Umbilical cord (tissue), 2 donors: ENCODE data around the gene SLC8A2. TPM values are rescaled to one million over a fixed set of nuclear protein-coding genes. Genes with fewer than 3 reads are reported as not detected.
"Not testable (repeated sequence)": the region's sequence is repeated elsewhere in the genome, so short reads cannot be mapped to it uniquely, and the experiment has no call there.

Source experiments
- DNase-seq: peaks from one replicate; pipeline ENCODE4 v3.0.0-alpha.2; 2015; ENCODE audit warnings: low spot score
- total RNA-seq: library from RNA; depleted of rRNA; stranded (reverse); fragments of >200 nt; gene quantifications from one replicate; pipeline ENCODE4 v1.2.3, GENCODE V29; 2014; ENCODE audit warnings: low replicate concordance; ENCODE audit not compliant: insufficient read depth

Gene SLC8A2
- total RNA-seq, 1 donor from 2014 or later, result 4.8 TPM

DNA sequence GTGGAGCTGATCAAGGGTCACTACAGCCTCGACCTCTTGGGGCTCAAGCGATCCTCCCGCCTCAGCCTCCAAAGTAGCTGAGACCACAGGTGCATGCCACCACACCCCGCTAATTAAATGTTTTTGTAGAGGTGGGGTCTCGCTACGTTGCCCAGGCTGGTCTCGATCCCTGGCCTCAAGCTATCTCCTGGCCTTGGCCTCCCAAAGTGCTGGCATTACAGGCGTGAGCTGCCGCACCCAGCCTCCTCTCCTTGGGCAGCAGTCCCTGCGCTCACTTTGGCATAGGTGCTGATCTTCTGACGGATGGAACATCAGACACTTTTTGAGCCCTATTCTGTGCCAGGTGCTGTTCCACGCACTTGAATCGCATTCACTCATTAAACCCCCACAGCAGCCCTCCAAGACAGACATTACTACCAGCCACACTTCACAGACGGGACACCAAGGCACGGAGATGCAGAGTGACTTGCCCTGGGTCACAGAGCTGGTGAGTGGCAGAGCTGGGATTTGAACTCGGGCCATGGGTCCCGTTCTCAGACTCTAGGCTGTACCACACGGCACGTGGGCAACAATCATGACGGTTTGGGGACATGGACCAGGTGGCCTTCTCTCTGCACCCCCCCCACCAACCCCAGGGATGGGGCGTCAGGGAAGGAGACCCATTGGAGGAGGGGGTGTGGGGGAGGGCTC lies 55.6 kb downstream of the SLC8A2 start:
- no peak for DNase-seq

DNA sequence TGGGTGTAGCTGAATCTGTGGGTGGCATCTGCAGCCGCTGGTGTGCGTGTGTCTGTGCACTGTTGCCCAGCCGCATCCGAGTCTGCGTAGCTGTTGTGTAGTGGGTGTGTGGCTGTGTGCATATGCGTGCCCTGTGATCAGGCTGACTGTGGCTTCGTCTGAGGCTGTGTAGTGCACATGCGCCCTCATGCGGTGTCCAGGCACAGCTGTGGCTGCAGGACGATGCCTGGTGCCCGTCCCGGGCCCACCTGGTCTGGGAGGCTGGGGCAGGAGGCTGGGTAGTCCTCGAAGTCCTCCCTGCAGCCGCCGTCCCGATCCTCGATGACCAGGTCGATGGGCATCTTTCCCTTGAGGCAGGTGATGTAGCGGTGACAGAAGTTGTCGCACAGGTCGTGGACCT lies 57.2 kb downstream of the SLC8A2 start:
- DNase-seq, result no peak

DNA sequence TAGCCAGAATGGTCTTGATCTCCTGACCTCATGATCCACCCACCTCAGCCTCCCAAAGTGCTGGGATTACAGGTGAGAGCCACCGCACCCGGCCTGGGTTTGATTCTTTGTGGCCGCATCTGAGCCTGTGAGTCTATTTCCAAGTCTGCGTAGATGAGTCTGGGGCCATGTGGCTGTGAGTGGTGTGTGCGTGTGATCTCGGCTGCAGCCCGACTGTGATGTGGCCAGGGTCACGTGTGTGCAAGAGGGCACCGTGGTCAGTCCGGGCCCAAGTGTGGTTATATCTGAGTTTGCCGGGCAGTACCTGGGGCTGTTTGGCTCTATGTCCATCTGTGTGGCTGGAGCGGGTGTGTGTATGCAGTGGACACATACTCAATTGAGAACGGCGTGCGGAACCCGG lies 57.8 kb downstream of the SLC8A2 start:
- no peak for DNase-seq

DNA sequence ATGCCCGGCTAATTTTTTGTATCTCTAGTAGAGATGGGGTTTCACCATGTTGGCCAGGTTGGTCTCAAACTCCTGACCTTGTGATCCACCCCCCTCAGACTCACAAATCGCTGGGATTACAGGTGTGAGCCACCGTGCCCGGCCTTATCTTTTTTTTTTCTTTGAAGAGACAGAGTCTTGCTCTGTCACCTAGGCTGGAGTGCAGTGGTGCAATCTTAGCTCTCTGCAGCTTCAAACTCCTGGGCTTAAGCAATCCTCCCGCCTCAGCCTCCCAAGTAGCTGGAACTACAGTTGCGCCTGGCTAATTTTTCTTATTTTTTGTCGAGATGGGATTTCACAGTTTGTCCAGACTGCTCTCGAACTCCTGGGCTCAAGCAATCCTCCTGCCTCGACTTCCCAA lies 60.0 kb downstream of the SLC8A2 start:
- DNase-seq, result not testable (repeated sequence)

DNA sequence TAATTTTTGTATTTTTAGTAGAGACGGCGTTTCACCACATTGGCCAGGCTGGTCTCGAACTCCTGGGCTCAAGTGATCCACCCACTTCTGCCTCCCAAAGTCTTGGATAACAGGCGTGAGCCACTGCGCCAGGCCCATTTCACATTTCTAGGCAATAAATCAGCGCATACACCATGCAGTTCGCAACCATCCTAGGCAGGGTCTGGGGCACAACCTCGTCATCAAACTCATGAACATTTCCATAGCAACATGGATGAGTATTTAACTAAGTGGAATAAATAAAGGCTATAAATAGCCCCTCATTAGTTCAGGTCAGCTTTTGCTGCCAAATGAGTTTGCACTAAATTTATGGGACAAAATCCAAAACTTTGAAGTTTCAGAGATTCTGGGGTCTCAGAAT lies 60.6 kb downstream of the SLC8A2 start:
- DNase-seq, result no peak

DNA sequence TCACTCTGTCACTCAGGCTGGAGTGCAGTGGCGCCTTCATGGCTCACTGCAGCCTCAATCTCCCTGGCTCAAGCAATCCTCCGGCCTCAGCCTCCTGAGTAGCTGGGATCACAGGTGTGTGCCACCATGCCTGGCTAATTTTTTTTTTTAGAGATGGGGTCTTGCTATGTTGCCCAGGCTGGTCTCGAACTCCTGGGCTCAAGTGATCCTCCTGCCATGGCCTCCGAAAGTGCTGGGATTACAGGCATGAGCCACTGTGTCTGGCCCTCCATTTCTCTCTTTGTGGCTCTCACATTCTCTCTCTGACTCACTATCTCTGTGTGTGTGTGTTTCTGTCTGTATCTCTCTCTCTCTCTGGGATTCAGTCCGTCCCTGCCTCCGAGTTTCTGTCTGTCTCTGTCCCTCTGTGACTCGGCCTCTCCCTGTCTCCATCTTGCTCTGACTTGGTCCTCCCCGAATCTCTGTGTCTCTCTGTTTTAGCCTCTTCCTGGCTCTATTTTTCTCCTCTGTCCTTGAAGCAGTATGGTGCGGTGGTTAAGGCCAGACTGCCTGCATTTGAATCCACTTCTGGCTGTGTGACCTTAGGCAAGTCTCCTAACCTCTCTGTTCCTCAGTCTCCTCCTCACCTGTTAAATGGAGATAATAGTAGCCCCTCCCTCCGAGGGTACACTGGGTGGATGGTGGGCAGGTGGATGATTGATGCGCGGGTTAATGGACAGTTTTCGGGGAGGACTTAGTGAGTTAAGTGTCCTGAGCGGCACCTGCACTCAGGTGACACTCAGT lies 63.3 kb downstream of the SLC8A2 start:
- no peak for DNase-seq

DNA sequence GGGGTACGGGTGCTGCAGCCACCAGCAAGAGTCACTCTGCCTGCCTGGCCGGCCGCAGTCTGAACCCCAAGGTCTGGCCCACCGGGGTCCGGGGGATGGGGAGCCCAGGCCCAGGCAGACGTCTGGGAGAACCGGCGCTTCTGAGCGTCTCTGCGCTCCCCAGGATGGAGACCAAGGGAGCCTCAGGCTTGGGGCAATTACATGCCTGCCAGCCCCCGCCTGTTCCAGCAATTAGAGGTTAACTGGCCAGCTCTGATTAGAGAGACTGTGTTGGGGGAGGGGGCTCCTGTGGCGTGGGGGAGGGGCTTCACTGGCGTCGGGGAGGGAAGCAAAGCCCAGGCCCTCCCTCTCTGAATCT lies 64.3 kb downstream of the SLC8A2 start:
- no peak for DNase-seq

DNA sequence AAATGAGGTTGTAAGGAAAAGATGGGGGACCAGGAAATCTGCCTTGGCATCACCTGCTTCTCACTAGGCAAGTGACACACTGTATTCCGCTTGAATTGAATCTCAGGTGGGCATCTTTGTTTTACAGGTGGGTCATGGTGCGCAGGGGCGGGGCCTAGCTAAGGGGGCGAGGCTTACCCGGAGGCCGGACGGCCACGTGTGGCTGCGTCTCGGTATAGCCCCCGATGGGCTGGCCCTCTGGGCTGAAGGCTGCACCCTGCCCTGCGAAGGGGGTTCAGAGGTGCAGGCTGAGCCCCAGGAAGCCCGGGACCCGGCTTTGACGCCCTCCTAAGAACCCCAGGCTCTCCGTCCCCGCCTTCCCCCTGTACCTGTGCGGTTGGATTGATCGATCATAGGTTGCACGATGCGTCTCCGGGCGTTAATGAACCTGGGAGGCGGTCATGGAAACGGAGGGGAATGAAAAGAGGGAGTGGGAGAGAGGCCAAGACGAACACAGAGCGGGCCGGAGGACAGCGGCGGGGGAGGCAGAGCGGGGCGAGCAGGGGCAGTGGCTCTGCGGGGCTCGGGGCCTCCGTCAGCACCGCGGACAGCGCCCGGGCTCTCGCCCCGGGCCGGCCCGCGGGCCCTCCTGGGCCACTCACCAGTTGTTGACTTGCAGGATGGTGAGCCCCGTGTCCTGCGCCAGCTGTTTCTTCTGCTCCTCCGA lies 64.8 kb downstream of the SLC8A2 start:
- no peak for DNase-seq

DNA sequence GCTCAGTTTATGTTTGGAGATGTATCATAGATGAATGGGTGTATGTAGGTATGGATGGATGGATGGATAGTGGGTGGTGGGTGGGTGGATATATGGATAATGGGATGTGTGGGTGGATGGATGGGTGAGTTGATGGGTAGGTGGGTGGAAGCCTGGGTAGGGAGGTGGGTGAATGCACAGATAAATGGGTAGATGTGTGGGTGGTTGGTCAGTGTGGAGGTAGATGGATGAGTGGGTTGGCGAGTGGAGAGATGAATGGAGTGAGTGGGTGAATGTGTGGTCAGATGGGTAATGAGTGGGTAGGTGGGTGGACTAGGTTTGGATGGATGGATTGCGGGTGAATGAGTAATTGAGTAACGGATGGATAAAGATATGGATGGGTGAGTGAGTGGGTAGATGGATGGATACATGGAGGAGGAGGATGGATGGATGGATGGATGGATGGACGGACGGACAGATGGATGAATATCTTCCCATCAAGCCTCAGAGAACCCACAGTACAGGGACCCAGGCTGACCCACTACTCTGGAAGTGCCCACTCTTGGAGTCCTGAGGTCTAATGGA lies 65.8 kb downstream of the SLC8A2 start:
- DNase-seq, result no peak

DNA sequence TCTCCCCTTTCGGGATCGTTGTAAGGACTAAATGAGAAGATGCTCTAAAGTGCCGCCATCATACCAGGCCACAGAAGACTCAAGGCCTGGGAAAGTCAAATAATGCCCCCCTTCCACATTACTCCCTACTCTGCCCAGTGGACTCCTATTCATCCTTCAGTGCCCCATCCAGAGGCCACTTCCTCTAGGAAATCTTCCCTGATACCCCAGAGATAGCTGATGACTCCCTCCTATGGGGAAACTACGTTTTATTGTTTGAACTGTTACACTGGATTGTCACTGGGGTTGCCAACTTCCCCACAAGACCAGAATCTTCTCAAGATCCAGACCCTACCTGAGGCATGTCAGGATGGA lies 66.5 kb downstream of the SLC8A2 start:
- no peak for DNase-seq

DNA sequence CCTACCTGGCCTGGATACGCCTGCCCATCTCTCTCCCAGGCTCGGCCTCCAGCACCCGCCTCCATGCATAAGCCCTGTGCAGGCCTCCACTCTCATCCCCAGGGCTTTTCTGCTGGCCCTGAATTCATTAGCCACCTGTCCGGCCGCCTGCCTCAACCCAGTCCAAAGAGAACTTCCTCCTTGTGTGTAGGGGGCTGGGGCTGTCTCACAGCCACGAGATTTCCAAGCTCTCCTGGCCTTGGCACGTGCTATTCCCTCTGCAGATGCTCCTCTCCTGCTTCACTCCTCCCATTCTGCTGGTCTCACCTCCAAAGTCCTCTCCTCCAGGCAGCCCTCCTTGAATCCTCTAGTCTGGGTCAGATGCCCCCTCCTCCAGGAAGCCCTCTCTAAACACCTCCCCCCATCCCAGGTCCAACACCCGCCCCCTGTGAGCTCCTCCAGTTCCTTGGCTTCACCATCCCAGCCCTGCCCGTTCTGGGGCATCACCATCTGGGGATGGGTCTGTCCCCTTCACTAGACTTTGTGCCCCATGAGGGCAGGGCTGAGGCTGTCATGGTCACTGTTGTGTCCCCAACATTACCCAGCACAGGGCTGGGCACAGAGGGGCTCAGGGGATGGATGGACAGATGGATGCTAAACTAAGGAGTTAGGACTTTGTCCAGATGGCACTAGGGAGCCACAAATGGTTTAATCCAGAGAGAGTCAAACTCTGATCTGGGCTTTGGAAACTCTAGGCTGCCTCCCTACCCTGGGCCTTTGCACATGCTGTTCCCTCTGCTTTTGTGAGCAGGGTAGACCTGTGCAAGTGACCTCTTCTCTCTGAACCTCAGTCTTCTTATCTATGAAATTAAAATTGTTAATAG lies 67.1 kb downstream of the SLC8A2 start:
- no peak for DNase-seq

DNA sequence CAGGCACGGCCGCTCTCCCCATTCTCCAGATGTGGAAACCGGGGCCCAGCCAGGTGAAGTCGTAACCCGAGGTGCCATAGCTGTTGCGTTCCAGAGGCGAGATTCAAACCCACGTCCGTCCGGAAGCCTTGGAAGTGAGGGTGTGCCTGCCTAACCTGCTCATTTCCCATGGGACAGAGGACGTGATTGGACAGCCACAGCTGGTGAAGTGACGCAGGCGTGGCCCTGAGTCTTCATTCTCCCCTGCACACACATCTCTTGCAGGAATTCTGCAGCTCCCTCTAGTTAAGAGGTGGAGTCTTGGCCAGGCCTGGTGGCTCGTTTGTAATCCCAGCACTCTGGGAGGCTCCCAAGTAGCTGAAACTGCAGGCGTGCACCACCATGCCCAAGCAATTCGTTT lies 69.2 kb downstream of the SLC8A2 start:
- no peak for DNase-seq

DNA sequence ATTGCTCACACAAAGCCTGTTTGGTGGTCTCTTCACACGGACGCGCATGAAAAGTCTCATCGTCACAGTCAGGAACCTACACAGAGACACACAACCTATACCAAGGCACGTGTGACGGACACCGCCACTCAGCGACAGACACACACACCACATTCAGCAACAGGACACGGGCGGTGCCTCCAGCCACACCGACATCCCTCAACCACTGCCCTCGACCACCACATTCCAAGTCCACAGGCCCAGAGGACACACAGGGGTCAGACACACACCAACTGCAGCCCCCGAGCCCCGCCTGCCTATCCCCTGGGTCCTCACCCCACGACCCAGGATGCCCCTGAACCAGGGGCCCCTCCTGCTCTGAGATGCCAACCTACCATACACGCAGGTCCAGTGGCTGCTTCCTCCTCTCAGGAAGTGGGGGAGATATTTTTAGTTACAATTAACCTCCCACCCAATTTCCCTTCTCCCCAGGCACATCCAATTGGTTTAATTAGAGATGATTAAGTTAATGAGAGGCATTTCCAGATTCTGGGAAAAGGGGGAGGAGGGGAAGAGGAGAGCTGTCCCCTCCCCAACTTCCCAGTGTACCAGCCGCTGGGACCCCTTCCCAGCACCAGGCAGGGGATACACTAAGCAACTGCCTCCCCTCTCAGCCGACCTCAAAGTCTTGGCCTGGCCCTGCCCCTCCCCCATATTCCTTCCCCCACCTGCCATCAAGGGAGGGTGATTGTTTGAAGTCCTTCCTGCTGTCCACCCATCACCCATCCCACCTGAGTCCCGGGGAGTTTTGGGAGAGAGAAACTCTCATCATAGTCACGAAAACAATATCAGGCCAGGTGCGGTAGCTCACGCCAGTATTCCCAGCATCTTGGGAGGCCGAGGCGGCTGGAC lies 72.7 kb downstream of the SLC8A2 start:
- no peak for DNase-seq

DNA sequence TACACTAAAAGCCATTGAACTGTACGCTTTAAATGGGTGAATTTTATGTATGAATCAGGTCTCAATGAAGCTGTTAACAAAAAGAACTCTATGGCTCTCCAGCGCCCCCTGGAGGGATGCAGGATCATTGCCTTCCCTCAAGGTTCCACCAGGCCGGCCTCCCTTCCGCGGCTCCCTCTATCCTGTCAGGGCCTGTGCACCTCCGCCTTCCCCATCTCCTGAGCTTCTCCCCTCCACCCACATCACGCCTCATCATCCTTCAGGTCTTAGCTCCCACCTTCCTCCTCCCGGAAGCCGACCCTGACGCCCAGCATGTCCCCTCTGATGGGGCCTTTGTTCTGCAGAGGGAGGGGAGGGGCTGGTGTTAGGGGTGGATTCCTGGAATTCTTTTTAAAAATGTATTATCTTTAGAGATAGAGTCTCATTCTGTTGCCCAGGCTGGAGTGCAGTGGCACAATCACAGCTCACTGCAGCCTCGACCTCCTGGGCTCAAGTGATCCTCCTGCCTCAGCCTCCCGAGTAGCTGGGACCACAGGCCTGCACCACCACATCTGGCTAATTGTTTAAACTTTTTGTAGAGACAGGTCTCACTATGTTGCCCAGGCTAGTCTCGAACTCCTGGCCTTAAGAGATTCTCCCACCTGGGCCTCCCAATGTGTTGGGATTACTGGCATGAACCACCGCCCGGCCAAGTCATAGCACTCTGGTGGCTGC lies 80.0 kb downstream of the SLC8A2 start:
- peak; percentile 43 for DNase-seq

DNA sequence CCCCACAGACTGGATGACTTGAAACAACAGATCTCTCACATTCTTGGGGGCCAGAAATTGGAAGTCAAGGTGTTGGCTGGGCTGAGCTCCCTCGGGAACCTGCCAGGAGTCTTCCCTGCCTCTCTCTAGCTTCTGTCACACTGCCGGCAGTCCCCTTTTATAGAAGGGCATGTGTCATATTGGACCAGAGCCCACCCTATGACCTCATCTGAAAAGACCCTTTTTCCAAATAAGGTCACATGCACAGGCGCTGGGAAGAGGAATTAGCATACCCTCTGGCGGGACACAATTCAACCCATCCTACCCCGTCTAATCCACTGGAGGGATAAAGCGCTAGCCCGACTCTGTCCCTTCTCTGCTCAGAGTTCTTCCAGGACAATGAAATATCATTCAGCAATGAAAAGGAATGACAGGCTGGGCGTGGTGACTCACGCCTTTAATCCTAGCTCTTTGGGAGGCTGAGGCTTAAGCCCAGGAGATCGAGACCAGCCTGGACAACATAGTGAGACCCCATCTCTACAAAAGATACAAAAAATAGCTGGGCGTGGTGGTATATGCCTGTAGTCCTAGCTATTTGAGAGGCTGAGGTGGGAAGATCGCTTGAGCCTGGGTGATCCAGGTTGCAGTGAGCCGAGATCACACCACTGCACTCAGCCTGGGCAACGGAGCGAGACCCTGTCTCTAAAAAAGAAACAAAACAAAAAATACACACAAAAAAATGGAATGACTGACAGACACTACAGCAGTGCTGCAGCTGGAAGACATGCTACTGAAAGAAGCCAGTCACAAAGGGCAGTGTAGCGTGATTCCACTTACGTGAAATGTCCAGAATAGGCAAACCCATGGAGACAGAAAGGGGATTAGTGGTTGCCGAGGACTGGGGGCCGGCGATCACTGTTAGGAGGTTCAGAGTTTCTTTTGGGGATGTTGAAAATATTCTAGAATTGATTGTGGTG lies 80.9 kb downstream of the SLC8A2 start:
- DNase-seq, result no peak

DNA sequence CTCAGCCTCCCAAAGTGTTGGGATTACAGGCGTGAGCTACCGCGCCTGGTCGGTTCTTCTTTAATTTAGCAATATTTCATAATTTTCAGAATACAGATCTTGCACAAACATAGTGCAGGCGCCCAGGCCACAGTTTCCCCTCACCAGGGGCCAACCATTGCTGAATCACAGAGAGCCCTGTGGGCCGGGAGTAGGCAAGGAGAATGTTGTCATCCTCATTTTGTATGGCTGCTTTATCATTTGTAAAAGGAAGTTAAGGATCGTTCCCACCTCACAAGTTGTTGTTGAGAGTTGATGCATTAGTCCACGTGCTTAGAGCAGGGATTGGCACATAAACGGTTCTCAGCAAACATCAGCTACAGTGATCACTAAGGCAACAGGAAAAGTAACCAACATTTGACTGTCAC lies 82.5 kb downstream of the SLC8A2 start:
- DNase-seq, result no peak

DNA sequence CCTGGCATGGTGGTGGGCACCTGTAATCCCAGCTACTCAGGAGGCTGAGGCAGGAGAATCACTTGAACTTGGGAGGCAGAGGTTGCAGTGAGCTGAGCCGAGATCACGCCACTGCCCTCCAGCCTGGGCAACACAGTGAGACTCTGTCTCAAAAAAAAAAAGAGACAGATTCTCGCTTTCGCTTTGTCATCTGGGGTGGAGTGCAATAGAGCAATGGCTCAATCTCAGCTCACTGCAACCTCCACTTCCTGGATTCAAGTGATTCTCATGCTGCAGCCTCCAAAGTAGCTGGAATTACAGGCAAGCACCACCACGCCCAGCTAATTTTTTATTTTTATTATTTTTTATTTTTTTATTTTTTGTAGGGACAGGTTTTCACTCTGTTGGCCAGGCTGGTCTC lies 83.0 kb downstream of the SLC8A2 start:
- DNase-seq, result not testable (repeated sequence)

DNA sequence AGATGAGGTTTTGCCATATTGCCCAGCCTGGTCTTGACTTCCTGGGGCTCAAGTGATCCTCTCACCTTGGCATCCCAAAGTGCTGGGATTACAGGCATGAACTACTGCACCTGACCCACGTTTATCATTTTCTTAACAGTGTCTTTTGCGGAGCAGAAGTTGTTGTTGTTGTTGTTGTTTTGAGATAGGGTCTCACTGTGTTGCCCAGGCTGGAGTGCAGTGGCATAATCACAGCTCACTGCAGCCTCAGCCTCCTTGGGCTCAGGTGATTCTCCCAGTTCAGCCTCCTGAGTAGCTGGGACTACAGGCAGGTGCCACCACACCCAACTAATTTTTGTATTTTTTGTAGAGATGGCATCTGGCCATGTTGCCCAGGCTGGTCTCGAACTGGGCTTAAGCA lies 84.1 kb downstream of the SLC8A2 start:
- DNase-seq, result not testable (repeated sequence)

DNA sequence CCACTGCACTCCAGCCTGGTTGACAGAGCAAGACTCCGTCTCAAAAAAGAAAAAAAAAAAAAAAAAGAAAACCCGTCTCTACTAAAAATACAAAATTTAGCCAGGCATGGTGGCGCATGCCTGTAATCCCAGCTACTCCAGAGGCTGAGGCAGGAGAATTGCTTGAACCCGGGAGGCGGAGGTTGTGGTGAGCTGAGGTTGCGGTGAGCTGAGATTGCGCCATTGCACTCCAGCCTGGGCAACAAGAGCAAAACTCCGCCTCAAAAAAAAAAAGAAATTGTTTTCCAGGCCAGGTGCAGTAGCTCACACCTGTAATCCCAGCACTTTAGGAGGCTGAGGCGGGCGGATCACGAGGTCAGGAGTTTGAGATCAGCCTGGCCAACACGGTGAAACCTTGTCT lies 85.1 kb downstream of the SLC8A2 start:
- not testable (repeated sequence) for DNase-seq
